Stimulated activated CD4-positive, alpha-beta T cell treated with anti-CD3 and anti-CD28 coated beads, Interleukin-2, amount 100 ng/mL, for 48 hours (primary cell): ENCODE data around the gene GSTA4.
"Not testable (repeated sequence)": the region's sequence is repeated elsewhere in the genome, so short reads cannot be mapped to it uniquely, and the experiment has no call there.

Experiments
- DNase-seq, 2 donors: peaks; one replicate each; pipeline ENCODE4 v3.0.0-alpha.2; 2020

The GSTA4 gene

DNA sequence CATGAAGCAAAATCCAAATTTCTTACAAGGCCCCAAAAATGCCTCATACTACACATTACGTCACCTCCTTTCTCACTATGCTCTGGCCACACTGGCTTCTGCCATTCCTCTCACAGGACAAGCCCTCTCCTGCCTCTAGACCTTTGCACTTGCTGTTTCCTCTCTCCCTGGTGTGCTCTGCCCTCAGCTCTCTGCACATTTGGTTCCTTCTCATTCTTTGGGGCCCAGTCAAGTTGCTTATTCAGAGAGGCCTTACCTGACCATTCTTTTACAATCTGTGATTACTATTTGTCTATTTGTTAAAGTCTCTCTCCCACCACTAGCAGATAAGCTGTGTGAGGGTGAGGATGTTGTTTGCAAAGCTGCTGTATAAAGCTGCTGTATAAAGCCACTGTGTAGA is 15.4 kb upstream of the GSTA4 start:
- DNase-seq = no peak

- DNase-seq = no peak
Observed at GRCh38 chr6:53009511-53009910, 14.4 kb upstream of the GSTA4 start.

DNA sequence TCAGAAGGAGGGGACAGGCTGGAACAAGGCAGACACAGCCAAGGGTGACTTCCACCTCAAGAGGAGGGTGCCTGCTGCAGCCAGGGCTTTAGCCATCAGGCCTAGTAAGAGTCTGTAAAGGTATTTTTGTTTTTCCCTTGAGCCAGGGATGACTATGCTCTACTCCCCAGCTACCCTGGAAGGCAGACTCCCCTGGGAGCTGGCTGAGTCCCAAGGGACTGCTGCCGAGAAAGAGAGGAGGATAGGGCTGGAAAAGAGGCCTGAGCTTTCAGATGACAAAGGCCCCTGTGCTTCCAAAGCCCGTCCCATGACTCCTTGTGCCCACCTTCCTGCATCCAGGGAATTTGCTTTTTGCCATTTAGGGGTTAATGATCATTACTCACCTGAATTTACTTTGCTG is 14.0 kb upstream of the GSTA4 start:
- DNase-seq = no peak

GRCh38 chr6:53008192-53008687 is 13.2 kb upstream of the GSTA4 start:
- DNase-seq = not testable (repeated sequence)

- no peak for DNase-seq
Observed at GRCh38 chr6:53005663-53006250, 10.7 kb upstream of the GSTA4 start.

- no peak for DNase-seq
Observed at GRCh38 chr6:52999456-52999855, 4.4 kb upstream of the GSTA4 start.

DNA sequence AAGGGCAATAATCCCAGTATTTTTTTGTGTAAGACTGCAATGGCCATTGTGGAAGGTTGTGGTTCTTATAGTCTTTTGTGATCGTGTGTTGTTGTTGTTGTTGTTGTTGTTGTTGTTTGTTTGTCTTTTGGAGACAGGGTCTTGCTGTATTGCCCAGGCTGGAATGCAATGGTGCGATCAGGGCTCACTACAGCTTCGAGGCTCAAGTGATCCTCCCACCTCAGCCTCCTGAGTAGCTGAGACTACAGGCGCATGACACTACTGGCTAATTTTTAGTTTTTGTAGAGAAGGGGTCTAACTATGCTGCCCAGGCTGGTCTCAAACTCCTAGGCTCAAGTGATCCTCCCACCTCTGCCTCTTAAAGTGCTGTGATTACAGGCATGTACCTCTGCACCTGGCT is 3.5 kb upstream of the GSTA4 start:
- DNase-seq = no peak

- DNase-seq = peak in 1 of 2 donors; percentile 21
Observed at GRCh38 chr6:52995913-52996645, 995 bp upstream of the GSTA4 start.

- DNase-seq = no peak
Observed at GRCh38 chr6:52994839-52995088, 320 bp downstream of the GSTA4 start.

GRCh38 chr6:52994031-52994838 is 849 bp downstream of the GSTA4 start:
- DNase-seq = no peak

DNA sequence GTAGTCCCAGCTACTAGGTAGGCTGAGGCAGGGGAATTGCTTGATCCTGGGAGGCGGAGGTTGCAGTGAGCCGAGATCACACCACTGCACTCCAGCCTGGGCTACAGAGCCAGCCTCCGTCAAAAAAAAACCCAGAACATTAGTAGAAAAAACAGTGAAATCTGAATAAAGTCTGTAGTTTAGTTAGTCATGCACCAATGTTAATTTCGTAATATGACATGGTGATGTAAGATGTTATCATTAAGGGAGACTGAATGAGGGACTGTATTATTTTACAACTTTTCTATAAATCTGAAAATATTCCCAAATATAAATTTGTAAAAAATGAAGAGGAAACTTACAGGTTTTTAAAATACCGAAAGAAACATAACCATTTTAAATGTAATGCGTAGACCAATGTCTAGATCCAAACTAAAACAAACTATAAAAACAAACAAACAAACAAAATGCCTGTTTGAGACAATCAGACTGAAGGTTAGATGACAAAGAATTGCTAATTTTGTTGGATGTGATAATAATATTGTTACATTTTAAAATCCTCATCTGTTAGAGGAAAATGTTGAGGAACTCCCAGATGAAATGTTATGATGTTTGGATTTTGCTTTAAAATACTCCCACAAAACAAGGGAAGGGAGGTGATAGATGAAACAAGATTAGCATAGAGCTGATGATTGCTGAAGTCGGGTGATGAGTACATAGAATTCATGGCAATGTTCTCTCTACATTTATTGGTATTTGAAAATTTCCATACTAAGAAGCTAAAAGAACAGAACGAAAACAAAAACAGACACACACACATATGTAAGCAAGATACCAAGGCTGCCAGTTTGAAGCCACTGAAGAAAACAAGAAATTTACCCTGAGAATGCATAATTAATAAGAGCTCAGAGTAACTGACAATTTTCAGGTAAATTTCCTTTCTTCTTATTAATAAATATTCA is 1.8 kb downstream of the GSTA4 start:
- DNase-seq = no peak

DNA sequence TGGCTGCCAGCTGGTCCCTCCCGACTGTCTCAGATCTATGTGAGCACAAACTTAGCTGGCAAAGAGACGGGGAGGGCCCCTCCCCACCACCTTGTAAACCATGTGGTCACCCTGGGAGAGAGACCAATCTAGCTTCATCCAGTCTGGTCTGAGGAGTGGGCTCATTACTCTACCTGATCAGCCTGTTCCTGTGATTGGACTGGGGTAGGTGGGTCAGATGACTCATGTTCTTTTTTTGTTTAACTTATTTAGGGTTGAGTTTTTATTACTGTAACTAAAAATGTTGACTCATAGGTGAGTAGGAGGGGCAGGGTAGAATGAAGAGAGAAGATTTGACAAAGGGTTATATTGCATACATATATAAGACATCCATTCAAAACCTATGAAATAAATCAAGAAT is 4.7 kb downstream of the GSTA4 start:
- no peak for DNase-seq

DNA sequence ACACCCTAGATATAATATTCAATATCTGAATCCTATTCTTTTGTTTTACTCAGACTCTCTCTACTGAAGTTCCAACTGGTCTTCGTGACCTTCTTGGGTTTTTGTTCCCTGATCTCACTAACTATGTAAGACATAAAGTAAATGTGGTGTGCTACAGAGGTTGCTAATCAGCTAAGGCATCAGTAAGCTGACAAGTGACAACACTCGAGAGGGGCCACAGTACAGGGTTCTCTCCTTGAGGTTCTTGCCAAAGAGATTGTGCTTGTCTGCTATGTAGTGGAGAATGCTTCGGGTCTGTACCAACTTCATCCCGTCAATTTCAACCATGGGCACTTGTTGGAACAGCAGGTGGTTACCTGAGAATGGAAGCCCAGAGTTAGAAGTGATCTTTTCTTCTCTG is 9.9 kb downstream of the GSTA4 start:
- no peak for DNase-seq

- peak in 1 of 2 donors; percentile 14 for DNase-seq
Observed at GRCh38 chr6:52984247-52984646, 10.8 kb downstream of the GSTA4 start.

DNA sequence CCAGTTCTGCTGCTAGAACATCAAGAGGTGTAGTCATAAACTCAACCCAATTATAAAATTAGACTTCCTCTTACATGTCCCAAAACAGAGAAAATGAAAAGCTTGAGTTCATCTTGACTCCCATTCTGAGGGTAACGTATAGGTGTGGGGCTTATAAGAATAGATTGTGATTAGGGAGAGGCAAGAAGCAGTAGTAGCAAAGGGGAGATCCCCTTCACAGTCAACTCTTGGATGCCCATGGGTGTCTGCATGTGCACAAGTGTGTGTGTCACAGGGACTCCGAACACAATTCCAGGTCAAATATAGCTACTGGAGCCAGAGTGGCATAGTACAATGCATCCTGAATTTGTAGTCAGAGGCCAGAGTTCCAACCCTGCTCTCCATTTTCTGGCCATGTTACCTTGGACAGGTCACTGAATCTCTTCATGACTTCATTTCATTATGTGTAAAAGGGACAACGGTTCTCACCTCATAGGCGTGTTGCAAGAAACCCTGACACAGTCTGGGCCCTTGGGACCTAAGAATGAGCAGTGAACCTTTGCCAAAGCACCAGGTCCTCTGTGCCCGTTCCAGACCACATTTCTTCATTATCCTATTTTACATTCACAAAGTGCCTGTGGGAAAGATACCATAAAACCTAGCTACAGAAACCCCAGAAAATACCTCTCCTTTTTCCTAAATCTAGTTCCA is 11.8 kb downstream of the GSTA4 start:
- DNase-seq = no peak

DNA sequence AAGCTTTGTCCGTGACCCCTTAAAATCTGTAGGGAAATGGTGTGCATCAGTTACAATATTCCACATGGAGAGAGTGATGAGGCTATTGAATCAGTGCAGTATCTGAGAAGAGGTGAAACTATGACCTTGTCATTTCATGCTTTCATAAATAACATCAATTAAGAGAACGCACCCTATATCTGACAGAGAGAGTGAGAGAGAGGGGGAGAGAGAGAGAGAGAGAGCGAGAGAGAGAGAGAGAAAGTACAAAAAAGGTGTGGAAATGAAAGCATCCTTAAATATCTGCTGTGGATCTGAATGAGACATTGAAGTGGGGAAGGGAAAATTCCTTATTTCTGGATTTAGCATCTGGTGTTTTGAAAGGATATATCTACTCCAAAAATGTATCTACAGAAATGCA is 12.4 kb downstream of the GSTA4 start:
- no peak for DNase-seq

GRCh38 chr6:52981222-52981900 is 13.7 kb downstream of the GSTA4 start:
- no peak for DNase-seq

DNA sequence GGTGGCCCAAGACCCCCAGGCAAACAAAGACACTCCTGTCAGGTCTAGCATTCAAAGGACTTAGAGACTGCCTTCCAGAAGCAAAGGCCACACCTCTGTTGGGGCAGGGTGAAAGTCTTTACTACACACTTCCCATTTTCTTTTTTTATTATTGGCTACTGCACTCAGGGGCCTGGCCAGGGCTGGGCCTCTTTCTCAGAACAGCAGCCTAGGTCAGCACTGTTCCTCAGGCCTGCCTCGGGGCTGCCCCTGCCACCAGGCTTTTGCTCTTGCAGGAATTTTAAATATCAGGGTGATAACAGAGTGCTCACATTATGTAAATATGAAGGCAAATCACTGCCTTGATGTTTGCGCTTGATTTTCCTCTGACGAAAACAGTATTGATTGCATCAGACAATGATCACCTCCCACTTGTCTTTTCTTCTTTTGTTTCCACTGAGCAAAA is 18.5 kb downstream of the GSTA4 start:
- peak in 1 of 2 donors; percentile 28 for DNase-seq

- no peak for DNase-seq
Observed at GRCh38 chr6:52976149-52976548, 18.9 kb downstream of the GSTA4 start.

DNA sequence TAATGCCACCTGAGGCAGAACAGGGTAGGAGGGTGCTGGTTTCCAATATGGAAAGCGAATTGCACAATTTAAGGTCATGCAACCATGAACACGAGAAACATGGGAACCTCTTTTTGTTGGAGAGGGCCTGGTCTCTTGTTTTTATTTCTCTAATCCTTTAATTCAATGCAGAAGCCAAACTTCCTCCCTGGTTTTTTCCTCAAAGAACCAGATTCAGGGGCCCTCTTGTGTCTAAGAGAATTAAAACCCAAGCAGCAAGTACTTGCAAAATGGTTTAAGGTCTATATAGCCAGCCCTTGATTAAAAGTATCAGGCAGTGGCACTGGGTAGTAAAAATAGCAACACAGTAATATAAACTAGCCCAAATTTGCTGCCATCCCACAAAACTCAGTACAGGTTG is 19.5 kb downstream of the GSTA4 start:
- no peak for DNase-seq

DNA sequence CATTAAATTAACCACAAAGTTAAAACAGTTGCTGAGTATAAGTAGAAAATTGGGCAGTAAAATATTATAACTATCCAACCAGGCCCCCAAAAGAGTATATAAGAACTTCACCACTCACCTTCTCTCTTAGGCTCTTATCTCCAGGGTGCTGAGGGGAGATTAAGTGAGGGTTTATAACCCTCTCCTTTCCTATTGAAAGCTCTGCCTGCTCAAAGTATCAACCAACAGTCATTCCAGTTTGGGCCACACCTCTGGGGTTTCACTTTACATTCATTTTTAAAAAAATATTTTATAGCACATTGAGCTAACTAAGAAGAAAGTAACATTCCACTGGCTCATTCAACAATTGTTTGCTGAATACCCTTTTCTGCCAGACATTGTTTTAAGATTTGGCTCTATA is 22.1 kb downstream of the GSTA4 start:
- DNase-seq = no peak

DNA sequence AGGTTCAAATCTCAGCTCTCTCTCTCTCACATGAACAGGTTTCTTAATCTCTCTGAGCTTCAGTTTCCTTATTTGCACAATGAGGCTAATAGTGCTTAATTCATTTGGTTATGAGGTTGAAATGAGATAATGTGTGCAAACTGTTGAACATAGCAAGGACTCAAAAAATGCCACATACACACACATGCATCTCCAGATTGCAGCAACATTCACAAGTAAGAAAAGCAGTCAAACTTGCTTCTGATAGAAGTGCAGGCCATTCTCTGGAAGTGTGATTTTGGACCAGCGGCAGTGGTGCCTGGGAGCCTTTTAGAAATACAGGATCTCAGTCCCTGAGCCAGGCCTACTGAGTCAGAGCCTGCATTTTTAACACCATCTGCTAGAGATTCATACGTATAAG is 25.7 kb downstream of the GSTA4 start:
- DNase-seq = no peak
